ENCODE results near the gene ANKRD28. TPM values are rescaled to one million over a fixed set of nuclear protein-coding genes. Genes with fewer than 3 reads are reported as not detected.

ANKRD28 gene
- total and polyA plus RNA-seq, 2 of the 8 experiments (the other 6 are each of a cell fraction or from before 2014, with no cell fraction given): 39.1 to 61.7 TPM

DNA sequence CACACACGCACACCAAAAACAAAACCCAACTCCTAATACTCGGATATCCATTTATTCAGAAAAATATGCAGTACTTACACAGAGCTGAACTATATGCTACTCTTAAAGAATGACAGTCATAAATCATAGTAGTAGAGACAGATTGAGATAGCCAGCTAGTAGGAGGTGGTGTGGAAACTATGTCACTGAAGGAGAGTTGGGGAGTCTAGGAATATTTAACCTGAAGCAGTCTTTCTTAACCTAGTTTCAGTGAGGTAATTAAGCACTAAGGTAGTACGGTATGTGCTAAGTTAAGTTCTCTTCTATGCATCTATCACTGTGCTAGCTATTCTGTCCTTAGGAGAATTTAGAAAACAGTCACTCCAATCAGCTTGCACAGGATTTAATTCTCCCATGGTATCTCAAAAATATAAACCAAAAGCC is 54.2 kb downstream of the ANKRD28 start (continued):
- TF ChIP-seq, protein P1, sequence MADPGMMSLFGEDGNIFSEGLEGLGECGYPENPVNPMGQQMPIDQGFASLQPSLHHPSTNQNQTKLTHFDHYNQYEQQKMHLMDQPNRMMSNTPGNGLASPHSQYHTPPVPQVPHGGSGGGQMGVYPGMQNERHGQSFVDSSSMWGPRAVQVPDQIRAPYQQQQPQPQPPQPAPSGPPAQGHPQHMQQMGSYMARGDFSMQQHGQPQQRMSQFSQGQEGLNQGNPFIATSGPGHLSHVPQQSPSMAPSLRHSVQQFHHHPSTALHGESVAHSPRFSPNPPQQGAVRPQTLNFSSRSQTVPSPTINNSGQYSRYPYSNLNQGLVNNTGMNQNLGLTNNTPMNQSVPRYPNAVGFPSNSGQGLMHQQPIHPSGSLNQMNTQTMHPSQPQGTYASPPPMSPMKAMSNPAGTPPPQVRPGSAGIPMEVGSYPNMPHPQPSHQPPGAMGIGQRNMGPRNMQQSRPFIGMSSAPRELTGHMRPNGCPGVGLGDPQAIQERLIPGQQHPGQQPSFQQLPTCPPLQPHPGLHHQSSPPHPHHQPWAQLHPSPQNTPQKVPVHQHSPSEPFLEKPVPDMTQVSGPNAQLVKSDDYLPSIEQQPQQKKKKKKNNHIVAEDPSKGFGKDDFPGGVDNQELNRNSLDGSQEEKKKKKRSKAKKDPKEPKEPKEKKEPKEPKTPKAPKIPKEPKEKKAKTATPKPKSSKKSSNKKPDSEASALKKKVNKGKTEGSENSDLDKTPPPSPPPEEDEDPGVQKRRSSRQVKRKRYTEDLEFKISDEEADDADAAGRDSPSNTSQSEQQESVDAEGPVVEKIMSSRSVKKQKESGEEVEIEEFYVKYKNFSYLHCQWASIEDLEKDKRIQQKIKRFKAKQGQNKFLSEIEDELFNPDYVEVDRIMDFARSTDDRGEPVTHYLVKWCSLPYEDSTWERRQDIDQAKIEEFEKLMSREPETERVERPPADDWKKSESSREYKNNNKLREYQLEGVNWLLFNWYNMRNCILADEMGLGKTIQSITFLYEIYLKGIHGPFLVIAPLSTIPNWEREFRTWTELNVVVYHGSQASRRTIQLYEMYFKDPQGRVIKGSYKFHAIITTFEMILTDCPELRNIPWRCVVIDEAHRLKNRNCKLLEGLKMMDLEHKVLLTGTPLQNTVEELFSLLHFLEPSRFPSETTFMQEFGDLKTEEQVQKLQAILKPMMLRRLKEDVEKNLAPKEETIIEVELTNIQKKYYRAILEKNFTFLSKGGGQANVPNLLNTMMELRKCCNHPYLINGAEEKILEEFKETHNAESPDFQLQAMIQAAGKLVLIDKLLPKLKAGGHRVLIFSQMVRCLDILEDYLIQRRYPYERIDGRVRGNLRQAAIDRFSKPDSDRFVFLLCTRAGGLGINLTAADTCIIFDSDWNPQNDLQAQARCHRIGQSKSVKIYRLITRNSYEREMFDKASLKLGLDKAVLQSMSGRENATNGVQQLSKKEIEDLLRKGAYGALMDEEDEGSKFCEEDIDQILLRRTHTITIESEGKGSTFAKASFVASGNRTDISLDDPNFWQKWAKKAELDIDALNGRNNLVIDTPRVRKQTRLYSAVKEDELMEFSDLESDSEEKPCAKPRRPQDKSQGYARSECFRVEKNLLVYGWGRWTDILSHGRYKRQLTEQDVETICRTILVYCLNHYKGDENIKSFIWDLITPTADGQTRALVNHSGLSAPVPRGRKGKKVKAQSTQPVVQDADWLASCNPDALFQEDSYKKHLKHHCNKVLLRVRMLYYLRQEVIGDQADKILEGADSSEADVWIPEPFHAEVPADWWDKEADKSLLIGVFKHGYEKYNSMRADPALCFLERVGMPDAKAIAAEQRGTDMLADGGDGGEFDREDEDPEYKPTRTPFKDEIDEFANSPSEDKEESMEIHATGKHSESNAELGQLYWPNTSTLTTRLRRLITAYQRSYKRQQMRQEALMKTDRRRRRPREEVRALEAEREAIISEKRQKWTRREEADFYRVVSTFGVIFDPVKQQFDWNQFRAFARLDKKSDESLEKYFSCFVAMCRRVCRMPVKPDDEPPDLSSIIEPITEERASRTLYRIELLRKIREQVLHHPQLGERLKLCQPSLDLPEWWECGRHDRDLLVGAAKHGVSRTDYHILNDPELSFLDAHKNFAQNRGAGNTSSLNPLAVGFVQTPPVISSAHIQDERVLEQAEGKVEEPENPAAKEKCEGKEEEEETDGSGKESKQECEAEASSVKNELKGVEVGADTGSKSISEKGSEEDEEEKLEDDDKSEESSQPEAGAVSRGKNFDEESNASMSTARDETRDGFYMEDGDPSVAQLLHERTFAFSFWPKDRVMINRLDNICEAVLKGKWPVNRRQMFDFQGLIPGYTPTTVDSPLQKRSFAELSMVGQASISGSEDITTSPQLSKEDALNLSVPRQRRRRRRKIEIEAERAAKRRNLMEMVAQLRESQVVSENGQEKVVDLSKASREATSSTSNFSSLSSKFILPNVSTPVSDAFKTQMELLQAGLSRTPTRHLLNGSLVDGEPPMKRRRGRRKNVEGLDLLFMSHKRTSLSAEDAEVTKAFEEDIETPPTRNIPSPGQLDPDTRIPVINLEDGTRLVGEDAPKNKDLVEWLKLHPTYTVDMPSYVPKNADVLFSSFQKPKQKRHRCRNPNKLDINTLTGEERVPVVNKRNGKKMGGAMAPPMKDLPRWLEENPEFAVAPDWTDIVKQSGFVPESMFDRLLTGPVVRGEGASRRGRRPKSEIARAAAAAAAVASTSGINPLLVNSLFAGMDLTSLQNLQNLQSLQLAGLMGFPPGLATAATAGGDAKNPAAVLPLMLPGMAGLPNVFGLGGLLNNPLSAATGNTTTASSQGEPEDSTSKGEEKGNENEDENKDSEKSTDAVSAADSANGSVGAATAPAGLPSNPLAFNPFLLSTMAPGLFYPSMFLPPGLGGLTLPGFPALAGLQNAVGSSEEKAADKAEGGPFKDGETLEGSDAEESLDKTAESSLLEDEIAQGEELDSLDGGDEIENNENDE (IDR thresholded peaks at IDR 0.05; ENCODE audit: insufficient replicate concordance, low read length): no peak
- no peak for TF ChIP-seq TBP (IDR thresholded peaks at IDR 0.05; ENCODE audit: low read depth, low read length)
- no peak for TF ChIP-seq KDM1A (IDR thresholded peaks at IDR 0.05; ENCODE audit: borderline replicate concordance, low read length)
- no peak for TF ChIP-seq NANOG (IDR thresholded peaks at IDR 0.05; ENCODE audit: insufficient read depth, low read depth, low read length, poor library complexity, severe bottlenecking)
- no peak for TF ChIP-seq BCL11A (IDR thresholded peaks at IDR 0.05; ENCODE audit: low read depth in 2 of 2, low read length in 2 of 2)
- no peak for TF ChIP-seq TCF12 (IDR thresholded peaks at IDR 0.05; ENCODE audit: low read depth, low read length)
- no peak for TF ChIP-seq EP300 (IDR thresholded peaks at IDR 0.05; ENCODE audit: borderline replicate concordance in 1 of 2, low read depth in 2 of 2, low read length in 2 of 2)
